Peyer's patch (tissue), 4 donors: ENCODE measurements around the gene FGGY. TPM values are rescaled to one million over a fixed set of nuclear protein-coding genes. Genes with fewer than 3 reads are reported as not detected.

Source experiments
- DNase-seq, 3 donors: peaks; one replicate each; pipeline ENCODE4 v3.0.0-alpha.2; 2017 to 2019
- H3K27ac ChIP-seq, 4 donors: fragments of 200-600 bp; sonication (generic); one replicate each; pipeline ENCODE4 v1.5.1; 2016 to 2019
- H3K27me3 ChIP-seq, 2 donors: fragments of 200-600 bp; sonication (generic); one replicate each; pipeline ENCODE4 v1.5.1; 2019
- H3K36me3 ChIP-seq, 3 donors: fragments of 200-600 bp; sonication (generic); one replicate each; pipeline ENCODE4 v1.5.1; 2016 to 2019
- H3K4me1 ChIP-seq, 4 donors: fragments of 200-600 bp; sonication (generic); one replicate each; pipeline ENCODE4 v1.5.1; 2016 to 2019
- H3K4me3 ChIP-seq, 4 donors: fragments of 200-600 bp; sonication (generic); 1 replicate in 3 of 4; 2 replicates in 1 of 4; pipeline ENCODE4 v1.5.1; 2016 to 2019; ENCODE audit warnings: mild to moderate bottlenecking in 1 of 4
- H3K9me3 ChIP-seq, 4 donors: fragments of 200-600 bp; sonication (generic); one replicate each; pipeline ENCODE4 v1.5.1; 2016 to 2019; ENCODE audit warnings: mild to moderate bottlenecking in 1 of 4
- CTCF ChIP-seq, 6 experiments: fragments of 450-650 bp in 4 of 6; fragments of 200-600 bp in 2 of 6; sonication (generic) in 1 of 6; IDR thresholded peaks; one replicate each; pipeline ENCODE4 v1.5.1; 2017 to 2019; ENCODE audit warnings: antibody characterized with exemption in 6 of 6, mild to moderate bottlenecking in 3 of 6, moderate library complexity in 1 of 6
- POLR2A ChIP-seq, 2 donors: fragments of 450-650 bp; IDR thresholded peaks; one replicate each; pipeline ENCODE4 v1.5.1; 2017; ENCODE audit warnings: antibody characterized with exemption in 2 of 2, mild to moderate bottlenecking in 2 of 2, moderate library complexity in 2 of 2
- small RNA-seq, 2 donors: library from RNA; depleted of rRNA; stranded (forward); fragments of <200 nt; gene quantifications; one replicate each; pipeline ENCODE3, GENCODE V24; 2016
- total RNA-seq, 4 donors: library from RNA; depleted of rRNA; stranded (reverse); fragments of >200 nt; gene quantifications; one replicate each; pipeline ENCODE4 v1.1.0, GENCODE V29; 2016

The FGGY gene
- total RNA-seq, 4 donors from 2014 or later: 18.9 to 102 (median 33.6) TPM

- TF ChIP-seq POLR2A (IDR thresholded peaks at IDR 0.05) (no peak), CTCF (IDR thresholded peaks at IDR 0.05) (no peak)
- H3K4me1 ChIP-seq: no peaks in the 10 kb centered on the region
- no peak for DNase-seq
- H3K9me3 ChIP-seq: peaks cover 0 to 3% (median 0%) of the 10 kb centered on the region in 4 donors
- H3K27me3 ChIP-seq: no peaks in the 10 kb centered on the region
- H3K27ac ChIP-seq: no peak overlapping the region
- H3K4me3 ChIP-seq: no peak overlapping the region
- H3K36me3 ChIP-seq: no peaks in the 10 kb centered on the region
Observed at GRCh38 chr1:59788825-59789224, 491.9 kb downstream of the FGGY start.

DNA sequence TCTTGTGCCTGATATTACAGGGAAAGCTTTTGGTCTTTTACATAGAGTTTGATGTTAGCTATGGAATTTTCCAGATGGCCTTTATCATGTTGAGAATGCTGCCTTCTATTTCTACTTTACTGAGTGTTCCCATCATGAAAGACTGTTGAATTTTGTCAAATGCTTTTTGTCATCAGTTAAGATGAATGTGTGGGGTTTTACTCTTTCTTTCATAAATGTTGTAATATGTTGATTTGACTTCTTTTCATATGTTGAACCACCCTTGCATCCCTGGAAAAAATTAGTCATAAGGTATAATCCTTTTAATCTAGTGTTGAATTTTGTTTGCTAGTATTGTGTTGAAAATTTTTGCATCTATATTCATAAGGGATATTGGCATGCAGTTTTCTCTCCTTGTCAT is 501.7 kb downstream of the FGGY start:
- Histone ChIP-seq H3K27ac (no peak overlapping the region), H3K9me3 (no peaks in the 10 kb centered on the region), H3K4me1 (no peaks in the 10 kb centered on the region), H3K4me3 (no peak overlapping the region), H3K36me3 (no peaks in the 10 kb centered on the region), H3K27me3 (no peaks in the 10 kb centered on the region)
- TF ChIP-seq POLR2A (IDR thresholded peaks at IDR 0.05) (no peak), CTCF (IDR thresholded peaks at IDR 0.05) (no peak)
- DNase-seq: no peak

- TF ChIP-seq CTCF (IDR thresholded peaks at IDR 0.05) (no peak), POLR2A (IDR thresholded peaks at IDR 0.05) (no peak)
- Histone ChIP-seq H3K27me3 (no peaks in the 10 kb centered on the region), H3K4me3 (no peak overlapping the region), H3K9me3 (no peaks in the 10 kb centered on the region), H3K36me3 (no peaks in the 10 kb centered on the region), H3K4me1 (no peaks in the 10 kb centered on the region), H3K27ac (no peak overlapping the region)
- no peak for DNase-seq
Observed at GRCh38 chr1:59803458-59804038, 506.7 kb downstream of the FGGY start.

GRCh38 chr1:59804301-59804700 is 507.4 kb downstream of the FGGY start:
- H3K4me3 ChIP-seq: no peak overlapping the region
- H3K4me1 ChIP-seq: no peaks in the 10 kb centered on the region
- no peak overlapping the region for H3K27ac ChIP-seq
- H3K9me3 ChIP-seq: no peaks in the 10 kb centered on the region
- no peaks in the 10 kb centered on the region for H3K27me3 ChIP-seq
- no peaks in the 10 kb centered on the region for H3K36me3 ChIP-seq
- no peak for DNase-seq
- no peak for TF ChIP-seq CTCF (IDR thresholded peaks at IDR 0.05)
- TF ChIP-seq POLR2A (IDR thresholded peaks at IDR 0.05): no peak

GRCh38 chr1:59805554-59805953 is 508.7 kb downstream of the FGGY start:
- Histone ChIP-seq H3K4me3 (no peak overlapping the region), H3K27me3 (no peaks in the 10 kb centered on the region), H3K27ac (no peak overlapping the region), H3K36me3 (no peaks in the 10 kb centered on the region), H3K4me1 (no peaks in the 10 kb centered on the region), H3K9me3 (no peaks in the 10 kb centered on the region)
- no peak for DNase-seq
- TF ChIP-seq POLR2A (IDR thresholded peaks at IDR 0.05): no peak
- TF ChIP-seq CTCF (IDR thresholded peaks at IDR 0.05): no peak

Small RNAs within 50 kb of the gene (small RNA-seq; reads per million reads assigned to genes)
- gene MIR4711: 0 reads per million in 2 donors
